Measurements from ENCODE around the gene GRID1. TPM values are rescaled to one million over a fixed set of nuclear protein-coding genes. Genes with fewer than 3 reads are reported as not detected.

The GRID1 gene
- total RNA-seq, 4 donors from 2014 or later = 0.03 to 2.7 (median 0.49) TPM

- H3K4me3 ChIP-seq = no peak overlapping the region
- no peak overlapping the region for H3K27ac ChIP-seq
- intact Hi-C loops (cut with DNase I) = no loop called here
- no peak for DNase-seq
- H3K27me3 ChIP-seq = no peaks in the 10 kb centered on the region
- WGBS, 2 donors = 89 to 93% methylated on average over 1 of the region's 1 CpG
- H3K9me3 ChIP-seq = no peaks in the 10 kb centered on the region
- H3K36me3 ChIP-seq = no peaks in the 10 kb centered on the region
- no peak for TF ChIP-seq CTCF (IDR thresholded peaks at IDR 0.05)
- TF ChIP-seq POLR2A (IDR thresholded peaks at IDR 0.05) = no peak
- no peaks in the 10 kb centered on the region for H3K4me1 ChIP-seq
Observed at GRCh38 chr10:86186633-86187032, 180.0 kb downstream of the GRID1 start.

GRCh38 chr10:86182595-86182994, 184.0 kb downstream of the GRID1 start:
- intact Hi-C loops (cut with DNase I) = no loop called here
- Histone ChIP-seq H3K27ac (no peak overlapping the region), H3K4me3 (no peak overlapping the region), H3K36me3 (no peaks in the 10 kb centered on the region), H3K9me3 (no peaks in the 10 kb centered on the region), H3K4me1 (no peaks in the 10 kb centered on the region), H3K27me3 (peaks cover 0 to 3% (median 0%) of the 10 kb centered on the region in 4 donors)
- WGBS, 2 donors = 70 to 72% methylated on average over 7 of the region's 7 CpGs
- no peak for DNase-seq
- no peak for TF ChIP-seq POLR2A (IDR thresholded peaks at IDR 0.05)
- no peak for TF ChIP-seq CTCF (IDR thresholded peaks at IDR 0.05)

- WGBS, 2 donors = 95 to 98% methylated on average over 3 to 6 of the region's 13 CpGs
- Histone ChIP-seq H3K4me3 (no peak overlapping the region), H3K9me3 (no peaks in the 10 kb centered on the region), H3K27ac (no peak overlapping the region), H3K36me3 (no peaks in the 10 kb centered on the region), H3K4me1 (no peaks in the 10 kb centered on the region), H3K27me3 (peaks cover 0 to 3% (median 0%) of the 10 kb centered on the region in 4 donors)
- TF ChIP-seq CTCF (IDR thresholded peaks at IDR 0.05) = no peak
- no peak for TF ChIP-seq POLR2A (IDR thresholded peaks at IDR 0.05)
- intact Hi-C loops (cut with DNase I) = no loop called here
- DNase-seq = no peak
Observed at GRCh38 chr10:86182150-86182549, 184.4 kb downstream of the GRID1 start.

- 79 to 83% methylated on average over 1 to 4 of the region's 4 CpGs for WGBS, 2 donors
- H3K27me3 ChIP-seq = peaks cover 0 to 6% (median 0%) of the 10 kb centered on the region in 4 donors
- TF ChIP-seq POLR2A (IDR thresholded peaks at IDR 0.05) (no peak), CTCF (IDR thresholded peaks at IDR 0.05) (no peak)
- H3K4me1 ChIP-seq = no peaks in the 10 kb centered on the region
- no peak overlapping the region for H3K4me3 ChIP-seq
- H3K27ac ChIP-seq = no peak overlapping the region
- H3K9me3 ChIP-seq = no peaks in the 10 kb centered on the region
- DNase-seq = no peak
- intact Hi-C loops (cut with DNase I) = no loop called here
- no peaks in the 10 kb centered on the region for H3K36me3 ChIP-seq
Observed at GRCh38 chr10:86180861-86181260, 185.7 kb downstream of the GRID1 start.

GRCh38 chr10:86179961-86180360, 186.6 kb downstream of the GRID1 start:
- intact Hi-C loops (cut with DNase I) = no loop called here
- Histone ChIP-seq H3K27ac (no peak overlapping the region), H3K27me3 (peaks cover 0 to 9% (median 0%) of the 10 kb centered on the region in 4 donors), H3K36me3 (no peaks in the 10 kb centered on the region), H3K4me1 (no peaks in the 10 kb centered on the region), H3K4me3 (no peak overlapping the region), H3K9me3 (no peaks in the 10 kb centered on the region)
- no peak for DNase-seq
- TF ChIP-seq CTCF (IDR thresholded peaks at IDR 0.05) (no peak), POLR2A (IDR thresholded peaks at IDR 0.05) (no peak)
- WGBS, 2 donors = 80 to 97% methylated on average over 3 to 7 of the region's 7 CpGs

All from esophagus squamous epithelium (tissue), 5 donors.